Ascending aorta (tissue), 2 donors: ENCODE measurements around the gene LPGAT1. TPM values are rescaled to one million over a fixed set of nuclear protein-coding genes. Genes with fewer than 3 reads are reported as not detected.
"Not testable (repeated sequence)": the region's sequence is repeated elsewhere in the genome, so short reads cannot be mapped to it uniquely, and the experiment has no call there.

Experiments used
- DNase-seq, 2 donors: peaks; one replicate each; pipeline ENCODE4 v3.0.0-alpha.2; 2019; ENCODE audit warnings: low spot score in 2 of 2
- H3K27ac ChIP-seq, 2 donors: fragments of 200-600 bp; sonication (generic); one replicate each; pipeline ENCODE4 v1.5.1; 2016 to 2017; ENCODE audit warnings: mild to moderate bottlenecking in 1 of 2
- H3K27me3 ChIP-seq: fragments of 200-600 bp; sonication (generic); one replicate; pipeline ENCODE4 v1.5.1; 2017
- H3K36me3 ChIP-seq, 2 donors: fragments of 200-600 bp; sonication (generic); one replicate each; pipeline ENCODE4 v1.5.1; 2016
- H3K4me1 ChIP-seq, 2 donors: fragments of 200-600 bp; sonication (generic); one replicate each; pipeline ENCODE4 v1.5.1; 2016 to 2017; ENCODE audit warnings: mild to moderate bottlenecking in 1 of 2
- H3K4me3 ChIP-seq, 2 donors: fragments of 200-600 bp; sonication (generic); one replicate each; pipeline ENCODE4 v1.5.1; 2016 to 2017; ENCODE audit warnings: mild to moderate bottlenecking in 1 of 2
- H3K9me3 ChIP-seq, 2 donors: fragments of 200-600 bp; sonication (generic); one replicate each; pipeline ENCODE4 v1.5.1; 2016
- intact Hi-C: fragments of 100-400 bp; cut with DNase I; formaldehyde crosslinking; loops from one replicate; pipeline ENCODE4 v1.15.1; 2023
- total RNA-seq: library from RNA; depleted of rRNA; stranded (reverse); fragments of >200 nt; gene quantifications from one replicate; pipeline ENCODE4 v1.1.0, GENCODE V29; 2016
- TF ChIP-seq, protein P1 (sequence below), 3 experiments: fragments of 200-600 bp in 2 of 3; fragments of 450-650 bp in 1 of 3; sonication (generic) in 2 of 3; IDR thresholded peaks; one replicate each; pipeline ENCODE4 v1.5.1; 2016 to 2019; ENCODE audit warnings: antibody characterized with exemption in 3 of 3, mild to moderate bottlenecking in 1 of 3, moderate library complexity in 1 of 3

Gene LPGAT1
- total RNA-seq, 1 donor from 2014 or later, result 17.1 TPM

DNA sequence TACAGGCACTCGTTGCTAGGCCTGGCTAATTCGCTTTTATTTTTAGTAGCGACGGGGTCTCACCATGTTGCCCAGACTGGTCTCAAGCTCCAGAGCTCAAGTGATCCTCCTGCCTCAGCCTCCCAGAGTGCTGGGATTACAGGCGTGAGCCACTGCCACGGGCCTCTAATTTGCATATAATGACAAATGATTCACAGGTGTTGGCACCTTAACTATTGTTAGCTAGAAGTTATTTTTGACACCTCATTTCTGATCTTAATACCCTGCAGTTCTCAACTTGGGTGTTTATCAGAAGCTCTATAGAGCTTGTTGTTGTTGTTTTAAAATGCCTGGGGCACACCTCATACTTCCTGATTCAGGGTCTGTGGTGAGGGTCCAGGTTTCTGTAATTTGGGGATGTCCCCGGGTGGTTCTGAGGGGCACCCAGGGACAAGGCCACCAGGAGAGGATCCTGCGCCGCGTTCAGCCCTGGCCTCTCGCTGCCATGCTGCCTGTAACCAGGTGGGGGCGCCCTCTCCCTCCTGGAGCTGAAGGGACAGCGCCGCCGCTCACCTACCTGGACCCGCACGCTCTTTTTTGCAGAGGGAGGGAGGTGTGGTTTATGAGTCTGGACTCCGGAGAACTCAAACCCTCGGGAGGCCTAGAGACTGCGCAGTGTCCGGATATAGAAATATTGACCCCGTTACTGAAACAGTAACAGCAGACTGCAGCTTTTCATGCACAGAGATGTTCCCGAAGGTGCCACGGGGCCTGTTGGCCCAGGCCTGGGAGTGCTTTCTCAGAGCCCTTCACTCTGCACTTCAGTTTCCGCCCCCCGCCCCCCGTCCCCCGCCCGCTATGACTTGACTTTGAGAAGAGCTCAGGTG is 132.2 kb downstream of the LPGAT1 start:
- no peak overlapping the region for H3K27ac ChIP-seq
- no peaks in the 10 kb centered on the region for H3K4me1 ChIP-seq
- peak overlapping the region; percentile 34 to 35 for H3K4me3 ChIP-seq
- H3K36me3 ChIP-seq, result no peaks in the 10 kb centered on the region
- no peaks in the 10 kb centered on the region for H3K9me3 ChIP-seq
- peak in 1 of 2 donors; percentile 78 for DNase-seq
- TF ChIP-seq, protein P1, sequence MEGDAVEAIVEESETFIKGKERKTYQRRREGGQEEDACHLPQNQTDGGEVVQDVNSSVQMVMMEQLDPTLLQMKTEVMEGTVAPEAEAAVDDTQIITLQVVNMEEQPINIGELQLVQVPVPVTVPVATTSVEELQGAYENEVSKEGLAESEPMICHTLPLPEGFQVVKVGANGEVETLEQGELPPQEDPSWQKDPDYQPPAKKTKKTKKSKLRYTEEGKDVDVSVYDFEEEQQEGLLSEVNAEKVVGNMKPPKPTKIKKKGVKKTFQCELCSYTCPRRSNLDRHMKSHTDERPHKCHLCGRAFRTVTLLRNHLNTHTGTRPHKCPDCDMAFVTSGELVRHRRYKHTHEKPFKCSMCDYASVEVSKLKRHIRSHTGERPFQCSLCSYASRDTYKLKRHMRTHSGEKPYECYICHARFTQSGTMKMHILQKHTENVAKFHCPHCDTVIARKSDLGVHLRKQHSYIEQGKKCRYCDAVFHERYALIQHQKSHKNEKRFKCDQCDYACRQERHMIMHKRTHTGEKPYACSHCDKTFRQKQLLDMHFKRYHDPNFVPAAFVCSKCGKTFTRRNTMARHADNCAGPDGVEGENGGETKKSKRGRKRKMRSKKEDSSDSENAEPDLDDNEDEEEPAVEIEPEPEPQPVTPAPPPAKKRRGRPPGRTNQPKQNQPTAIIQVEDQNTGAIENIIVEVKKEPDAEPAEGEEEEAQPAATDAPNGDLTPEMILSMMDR (IDR thresholded peaks at IDR 0.05), result peak; percentile 41 to 80 (median 73)
- H3K27me3 ChIP-seq, result no peaks in the 10 kb centered on the region
- intact Hi-C loops, result no loop called here

DNA sequence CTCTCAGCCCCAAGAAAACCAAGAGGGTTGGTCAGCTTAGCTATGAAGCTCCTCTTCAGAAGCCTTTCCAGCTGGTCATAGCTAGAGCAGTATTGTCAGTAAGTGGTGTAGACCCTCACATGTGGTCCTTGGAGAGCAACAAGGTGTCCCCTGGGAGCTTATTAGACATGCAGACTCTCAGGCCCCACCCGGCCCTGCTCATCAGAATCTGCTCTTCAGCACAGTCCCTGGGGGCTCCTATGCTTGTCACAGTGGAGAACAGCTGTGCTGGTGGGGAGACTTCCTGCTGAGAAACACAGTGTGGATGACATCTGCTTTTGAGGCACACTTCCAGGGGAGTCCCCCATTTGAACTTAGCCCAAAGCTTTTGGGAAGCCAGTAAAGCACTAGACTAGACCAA is 133.2 kb downstream of the LPGAT1 start:
- intact Hi-C loops, result no loop called here
- TF ChIP-seq, protein P1 (IDR thresholded peaks at IDR 0.05), result no peak
- Histone ChIP-seq H3K4me3 (no peak overlapping the region), H3K4me1 (no peaks in the 10 kb centered on the region), H3K9me3 (no peaks in the 10 kb centered on the region), H3K36me3 (no peaks in the 10 kb centered on the region), H3K27ac (no peak overlapping the region), H3K27me3 (no peaks in the 10 kb centered on the region)
- no peak for DNase-seq

DNA sequence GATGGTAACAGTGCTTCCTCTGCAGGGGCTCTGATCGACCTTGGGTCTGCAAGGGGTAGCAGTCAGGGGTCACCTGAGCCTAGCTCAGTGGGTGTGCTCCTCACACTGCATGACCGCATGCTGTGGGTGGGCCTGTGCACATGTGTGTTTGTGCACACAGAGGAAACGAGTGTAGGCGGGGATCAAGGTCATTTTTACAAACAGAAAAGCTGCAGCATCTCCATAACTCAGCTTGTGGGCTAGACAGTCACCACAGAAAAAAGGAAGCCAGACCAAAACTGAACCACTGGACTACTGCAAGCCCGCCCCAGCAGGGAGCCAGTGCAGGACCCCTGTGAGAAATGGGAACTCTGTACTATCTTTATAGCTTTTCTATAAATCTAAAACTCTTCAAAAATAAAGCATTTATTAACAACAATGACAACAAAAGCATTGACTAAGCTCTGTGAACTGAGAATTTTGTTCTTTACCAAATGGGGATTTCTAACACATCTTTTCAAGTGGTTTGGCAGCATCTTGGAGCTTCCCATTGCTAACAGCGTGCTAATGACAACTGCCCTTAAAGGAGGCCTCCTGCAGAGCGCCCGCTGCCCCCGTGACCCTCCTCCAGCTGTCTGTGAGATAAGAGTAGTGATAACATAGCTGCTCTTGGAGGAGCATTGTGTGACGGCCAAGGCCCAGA is 135.3 kb downstream of the LPGAT1 start:
- intact Hi-C loops, result no loop called here
- TF ChIP-seq, protein P1 (IDR thresholded peaks at IDR 0.05), result no peak
- Histone ChIP-seq H3K9me3 (no peaks in the 10 kb centered on the region), H3K36me3 (no peaks in the 10 kb centered on the region), H3K4me3 (no peak overlapping the region), H3K27ac (no peak overlapping the region), H3K27me3 (no peaks in the 10 kb centered on the region), H3K4me1 (no peaks in the 10 kb centered on the region)
- DNase-seq, result no peak

DNA sequence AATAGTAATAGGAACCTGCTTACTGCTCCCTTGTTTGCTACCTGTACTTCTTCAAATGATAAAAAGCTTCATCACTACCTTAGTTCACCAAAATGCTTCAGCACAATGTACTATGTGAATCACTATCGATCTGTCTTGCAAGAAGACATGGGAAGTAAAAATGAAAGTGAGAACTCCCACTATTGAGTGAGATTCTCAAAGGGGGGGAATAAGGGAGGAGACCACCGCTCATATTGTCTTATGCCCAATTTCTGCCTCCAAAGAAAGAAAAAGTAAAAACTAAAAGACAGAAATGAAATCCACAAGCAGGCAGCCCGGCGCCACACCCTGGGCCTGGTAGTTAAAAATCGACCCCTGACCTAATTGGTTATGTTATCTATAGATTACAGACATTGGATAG is 136.7 kb downstream of the LPGAT1 start:
- H3K4me1 ChIP-seq, H3K27ac ChIP-seq, intact Hi-C loops, DNase-seq, H3K9me3 ChIP-seq, H3K27me3 ChIP-seq, H3K36me3 ChIP-seq, H3K4me3 ChIP-seq: not testable (repeated sequence)

Other genes starting within 250 kb of the LPGAT1 start
- gene NEK2, start 155.1 kb downstream of the LPGAT1 start, total RNA-seq, result not detected
- 10.5 TPM for gene INTS7, start 204.8 kb upstream of the LPGAT1 start, total RNA-seq
- not detected for gene DTL, start 205.0 kb upstream of the LPGAT1 start, total RNA-seq